Measurements from ENCODE around the gene PLEKHG2. TPM values are rescaled to one million over a fixed set of nuclear protein-coding genes. Genes with fewer than 3 reads are reported as not detected.

PLEKHG2 gene
- polyA plus RNA-seq, 1 donor from 2014 or later: 14.3 TPM

DNA sequence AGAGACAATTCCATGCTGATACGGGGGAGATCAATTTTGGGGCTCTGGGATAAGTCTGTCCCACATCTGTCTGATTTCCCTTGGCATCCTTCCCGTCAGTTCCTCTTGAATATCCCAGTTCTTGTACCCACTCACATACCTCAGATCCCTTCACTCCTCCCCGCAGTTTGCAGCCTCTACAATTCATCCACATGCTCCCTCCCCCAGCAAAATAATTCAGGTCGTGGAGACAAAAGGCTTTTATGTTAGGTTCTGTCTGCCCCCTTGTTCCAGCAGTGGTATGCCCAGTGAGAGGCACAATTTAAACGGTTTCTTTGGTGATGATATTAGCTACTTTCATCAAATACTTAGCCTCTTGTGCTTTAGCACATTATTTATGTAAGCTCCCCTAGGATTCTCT is 13.7 kb downstream of the PLEKHG2 start:
- H3K27ac ChIP-seq (ENCODE audit: low read length): no peak overlapping the region
- no peaks in the 10 kb centered on the region for H3K9me2 ChIP-seq (ENCODE audit: insufficient read depth, low read length)
- TF ChIP-seq EZH2 (IDR thresholded peaks at IDR 0.05; ENCODE audit: borderline replicate concordance, insufficient read depth, low read length, poor library complexity, severe bottlenecking): no peak
- TF ChIP-seq EP300 (conservative IDR thresholded peaks at IDR 0.05; ENCODE audit: poor library complexity, severe bottlenecking): no peak
- TF ChIP-seq SMC3 (conservative IDR thresholded peaks at IDR 0.05; ENCODE audit: poor library complexity): no peak
- TF ChIP-seq TAF1 (IDR thresholded peaks at IDR 0.05; ENCODE audit: low read depth): no peak
- TF ChIP-seq, protein P1, sequence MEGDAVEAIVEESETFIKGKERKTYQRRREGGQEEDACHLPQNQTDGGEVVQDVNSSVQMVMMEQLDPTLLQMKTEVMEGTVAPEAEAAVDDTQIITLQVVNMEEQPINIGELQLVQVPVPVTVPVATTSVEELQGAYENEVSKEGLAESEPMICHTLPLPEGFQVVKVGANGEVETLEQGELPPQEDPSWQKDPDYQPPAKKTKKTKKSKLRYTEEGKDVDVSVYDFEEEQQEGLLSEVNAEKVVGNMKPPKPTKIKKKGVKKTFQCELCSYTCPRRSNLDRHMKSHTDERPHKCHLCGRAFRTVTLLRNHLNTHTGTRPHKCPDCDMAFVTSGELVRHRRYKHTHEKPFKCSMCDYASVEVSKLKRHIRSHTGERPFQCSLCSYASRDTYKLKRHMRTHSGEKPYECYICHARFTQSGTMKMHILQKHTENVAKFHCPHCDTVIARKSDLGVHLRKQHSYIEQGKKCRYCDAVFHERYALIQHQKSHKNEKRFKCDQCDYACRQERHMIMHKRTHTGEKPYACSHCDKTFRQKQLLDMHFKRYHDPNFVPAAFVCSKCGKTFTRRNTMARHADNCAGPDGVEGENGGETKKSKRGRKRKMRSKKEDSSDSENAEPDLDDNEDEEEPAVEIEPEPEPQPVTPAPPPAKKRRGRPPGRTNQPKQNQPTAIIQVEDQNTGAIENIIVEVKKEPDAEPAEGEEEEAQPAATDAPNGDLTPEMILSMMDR (IDR thresholded peaks at IDR 0.05; ENCODE audit: poor library complexity, severe bottlenecking): no peak
- TF ChIP-seq, protein P2, sequence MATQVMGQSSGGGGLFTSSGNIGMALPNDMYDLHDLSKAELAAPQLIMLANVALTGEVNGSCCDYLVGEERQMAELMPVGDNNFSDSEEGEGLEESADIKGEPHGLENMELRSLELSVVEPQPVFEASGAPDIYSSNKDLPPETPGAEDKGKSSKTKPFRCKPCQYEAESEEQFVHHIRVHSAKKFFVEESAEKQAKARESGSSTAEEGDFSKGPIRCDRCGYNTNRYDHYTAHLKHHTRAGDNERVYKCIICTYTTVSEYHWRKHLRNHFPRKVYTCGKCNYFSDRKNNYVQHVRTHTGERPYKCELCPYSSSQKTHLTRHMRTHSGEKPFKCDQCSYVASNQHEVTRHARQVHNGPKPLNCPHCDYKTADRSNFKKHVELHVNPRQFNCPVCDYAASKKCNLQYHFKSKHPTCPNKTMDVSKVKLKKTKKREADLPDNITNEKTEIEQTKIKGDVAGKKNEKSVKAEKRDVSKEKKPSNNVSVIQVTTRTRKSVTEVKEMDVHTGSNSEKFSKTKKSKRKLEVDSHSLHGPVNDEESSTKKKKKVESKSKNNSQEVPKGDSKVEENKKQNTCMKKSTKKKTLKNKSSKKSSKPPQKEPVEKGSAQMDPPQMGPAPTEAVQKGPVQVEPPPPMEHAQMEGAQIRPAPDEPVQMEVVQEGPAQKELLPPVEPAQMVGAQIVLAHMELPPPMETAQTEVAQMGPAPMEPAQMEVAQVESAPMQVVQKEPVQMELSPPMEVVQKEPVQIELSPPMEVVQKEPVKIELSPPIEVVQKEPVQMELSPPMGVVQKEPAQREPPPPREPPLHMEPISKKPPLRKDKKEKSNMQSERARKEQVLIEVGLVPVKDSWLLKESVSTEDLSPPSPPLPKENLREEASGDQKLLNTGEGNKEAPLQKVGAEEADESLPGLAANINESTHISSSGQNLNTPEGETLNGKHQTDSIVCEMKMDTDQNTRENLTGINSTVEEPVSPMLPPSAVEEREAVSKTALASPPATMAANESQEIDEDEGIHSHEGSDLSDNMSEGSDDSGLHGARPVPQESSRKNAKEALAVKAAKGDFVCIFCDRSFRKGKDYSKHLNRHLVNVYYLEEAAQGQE (IDR thresholded peaks at IDR 0.05; ENCODE audit: borderline replicate concordance): no peak
- TF ChIP-seq RAD21 (conservative IDR thresholded peaks at IDR 0.05): no peak
- TF ChIP-seq POLR2AphosphoS5 (IDR thresholded peaks at IDR 0.05): no peak
- no peak for TF ChIP-seq MXI1 (conservative IDR thresholded peaks at IDR 0.05; ENCODE audit: poor library complexity, severe bottlenecking)
- H3F3A ChIP-seq (ENCODE audit: insufficient read depth, low read length, poor library complexity, severe bottlenecking): no peaks in the 10 kb centered on the region
- no peak overlapping the region for H2AFZ ChIP-seq (ENCODE audit: low read depth, low read length)
- H3K36me3 ChIP-seq (ENCODE audit: insufficient read depth, low read length): no peaks in the 10 kb centered on the region
- no peaks in the 10 kb centered on the region for H3K79me2 ChIP-seq (replicated peaks; ENCODE audit: insufficient read depth, low read length)
- H3K4me3 ChIP-seq (ENCODE audit: low read length): no peak overlapping the region
- H3K9ac ChIP-seq (ENCODE audit: low read length): no peak overlapping the region
- no peaks in the 10 kb centered on the region for H3K27me3 ChIP-seq (ENCODE audit: insufficient read depth, low read depth, low read length)
- H4K20me1 ChIP-seq (ENCODE audit: insufficient read depth): no peaks in the 10 kb centered on the region
- no peak overlapping the region for H3K4me2 ChIP-seq (ENCODE audit: low read length)
- no peaks in the 10 kb centered on the region for H3K9me3 ChIP-seq (ENCODE audit: low read length)

DNA sequence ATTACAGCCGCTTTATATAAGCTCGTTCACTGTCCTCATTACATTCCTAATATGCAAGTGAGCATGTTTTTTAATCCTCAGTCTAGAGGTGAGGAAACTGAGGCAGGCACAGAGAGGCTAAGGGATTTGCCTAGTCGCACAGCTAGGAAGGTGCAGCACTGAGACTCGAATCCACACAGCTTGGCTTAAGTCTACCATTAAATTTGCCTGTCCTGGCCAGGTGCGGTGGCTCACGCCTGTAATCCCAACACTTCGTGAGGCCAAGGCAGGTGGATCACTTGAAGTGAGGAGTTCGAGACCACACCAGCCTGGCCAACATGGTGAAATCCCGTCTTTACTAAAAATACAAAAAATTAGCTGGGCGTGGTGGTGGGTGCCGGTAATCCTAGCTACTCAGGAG is 15.2 kb downstream of the PLEKHG2 start:
- no peak overlapping the region for H3K4me2 ChIP-seq (ENCODE audit: low read length)
- no peaks in the 10 kb centered on the region for H3K36me3 ChIP-seq (ENCODE audit: insufficient read depth, low read length)
- no peak overlapping the region for H3K4me3 ChIP-seq (ENCODE audit: low read length)

More for the DNA sequence above, 15.2 kb downstream of the PLEKHG2 start:
- Histone ChIP-seq H3K27ac (ENCODE audit: low read length) (no peak overlapping the region), H3F3A (ENCODE audit: insufficient read depth, low read length, poor library complexity, severe bottlenecking) (no peaks in the 10 kb centered on the region), H3K79me2 (replicated peaks; ENCODE audit: insufficient read depth, low read length) (no peaks in the 10 kb centered on the region), H3K9me3 (ENCODE audit: low read length) (no peaks in the 10 kb centered on the region), H4K20me1 (ENCODE audit: insufficient read depth) (no peaks in the 10 kb centered on the region), H3K9me2 (ENCODE audit: insufficient read depth, low read length) (no peaks in the 10 kb centered on the region), H3K27me3 (ENCODE audit: insufficient read depth, low read depth, low read length) (no peaks in the 10 kb centered on the region), H3K9ac (ENCODE audit: low read length) (no peak overlapping the region), H2AFZ (ENCODE audit: low read depth, low read length) (no peak overlapping the region)
- no peak for TF ChIP-seq POLR2AphosphoS5 (IDR thresholded peaks at IDR 0.05)
- no peak for TF ChIP-seq SMC3 (conservative IDR thresholded peaks at IDR 0.05; ENCODE audit: poor library complexity)
- no peak for TF ChIP-seq TAF1 (IDR thresholded peaks at IDR 0.05; ENCODE audit: low read depth)
- no peak for TF ChIP-seq RAD21 (conservative IDR thresholded peaks at IDR 0.05)

All from neural cell (in vitro differentiated cells).